ENCODE results near the gene PDPR.
"Not testable (repeated sequence)": the region's sequence is repeated elsewhere in the genome, so short reads cannot be mapped to it uniquely, and the experiment has no call there.

Gene PDPR

GRCh38 chr16:70113982-70114826 is at the start of gene PDPR:
PDPR (plus strand) TSS chr16:70114332; CDS start chr16:70120493, 6,161 bp downstream.
- peak; percentile 95 to 97 for DNase-seq

GRCh38 chr16:70064841-70065370 is 49.2 kb upstream of the PDPR start:
- peak; percentile 71 to 76 for DNase-seq

- not testable (repeated sequence) for DNase-seq
Measured at GRCh38 chr16:70065376-70065745, 48.8 kb upstream of the PDPR start.

GRCh38 chr16:70065746-70066658 is 48.1 kb upstream of the PDPR start:
- DNase-seq, result peak; percentile 93 to 94

GRCh38 chr16:70066751-70067150 is 47.4 kb upstream of the PDPR start:
- DNase-seq, result not testable (repeated sequence)

GRCh38 chr16:70079081-70079480 is 35.1 kb upstream of the PDPR start:
- DNase-seq, result not testable (repeated sequence)

- not testable (repeated sequence) for DNase-seq
Measured at GRCh38 chr16:70081219-70081618, 32.9 kb upstream of the PDPR start.

- DNase-seq, result not testable (repeated sequence)
Measured at GRCh38 chr16:70083931-70084330, 30.2 kb upstream of the PDPR start.

- DNase-seq, result not testable (repeated sequence)
Measured at GRCh38 chr16:70088160-70088559, 26.0 kb upstream of the PDPR start.

GRCh38 chr16:70088877-70089276 is 25.3 kb upstream of the PDPR start:
- not testable (repeated sequence) for DNase-seq

GRCh38 chr16:70089289-70089688 is 24.8 kb upstream of the PDPR start:
- not testable (repeated sequence) for DNase-seq

GRCh38 chr16:70091104-70091503 is 23.0 kb upstream of the PDPR start:
- DNase-seq, result not testable (repeated sequence)

- not testable (repeated sequence) for DNase-seq
Measured at GRCh38 chr16:70094096-70094495, 20.0 kb upstream of the PDPR start.

GRCh38 chr16:70109583-70110279 is 4.4 kb upstream of the PDPR start:
- not testable (repeated sequence) for DNase-seq

- DNase-seq, result not testable (repeated sequence)
Measured at GRCh38 chr16:70112162-70112561, 2.0 kb upstream of the PDPR start.

GRCh38 chr16:70113599-70113981 is 542 bp upstream of the PDPR start:
- DNase-seq, result not testable (repeated sequence)

- DNase-seq, result not testable (repeated sequence)
Measured at GRCh38 chr16:70118354-70118753, 4.2 kb downstream of the PDPR start.

- DNase-seq, result not testable (repeated sequence)
Measured at GRCh38 chr16:70118776-70119175, 4.6 kb downstream of the PDPR start.

- DNase-seq, result not testable (repeated sequence)
Measured at GRCh38 chr16:70120398-70120797, 6.3 kb downstream of the PDPR start.

- DNase-seq, result not testable (repeated sequence)
Measured at GRCh38 chr16:70123822-70124221, 9.7 kb downstream of the PDPR start.

- not testable (repeated sequence) for DNase-seq
Measured at GRCh38 chr16:70126226-70126625, 12.1 kb downstream of the PDPR start.

GRCh38 chr16:70127706-70128105 is 13.6 kb downstream of the PDPR start:
- not testable (repeated sequence) for DNase-seq
